MM.1S (cell line): ENCODE data around the gene ZFPL1.
A peak's percentile ranks its signal among the peaks of the same experiment; 100 is the strongest.

Source experiments
- CTCF ChIP-seq: fragments of 300-600 bp; sonication (generic); IDR thresholded peaks from 2 replicates; pipeline ENCODE4 v1.5.1; 2016; ENCODE audit warnings: antibody characterized with exemption, low read length, mixed read lengths
- EZH2 ChIP-seq: fragments of 300-600 bp; sonication (generic); optimal IDR thresholded peaks from 2 replicates; pipeline ENCODE3; 2017; ENCODE audit warnings: low read depth, mild to moderate bottlenecking, antibody characterized with exemption, low read length, mixed read lengths
- EZH2phosphoT487 ChIP-seq: fragments of 300-600 bp; sonication (generic); IDR thresholded peaks from 2 replicates; pipeline ENCODE4 v1.6.1; 2018; ENCODE audit warnings: antibody characterized with exemption, low read length

DNA sequence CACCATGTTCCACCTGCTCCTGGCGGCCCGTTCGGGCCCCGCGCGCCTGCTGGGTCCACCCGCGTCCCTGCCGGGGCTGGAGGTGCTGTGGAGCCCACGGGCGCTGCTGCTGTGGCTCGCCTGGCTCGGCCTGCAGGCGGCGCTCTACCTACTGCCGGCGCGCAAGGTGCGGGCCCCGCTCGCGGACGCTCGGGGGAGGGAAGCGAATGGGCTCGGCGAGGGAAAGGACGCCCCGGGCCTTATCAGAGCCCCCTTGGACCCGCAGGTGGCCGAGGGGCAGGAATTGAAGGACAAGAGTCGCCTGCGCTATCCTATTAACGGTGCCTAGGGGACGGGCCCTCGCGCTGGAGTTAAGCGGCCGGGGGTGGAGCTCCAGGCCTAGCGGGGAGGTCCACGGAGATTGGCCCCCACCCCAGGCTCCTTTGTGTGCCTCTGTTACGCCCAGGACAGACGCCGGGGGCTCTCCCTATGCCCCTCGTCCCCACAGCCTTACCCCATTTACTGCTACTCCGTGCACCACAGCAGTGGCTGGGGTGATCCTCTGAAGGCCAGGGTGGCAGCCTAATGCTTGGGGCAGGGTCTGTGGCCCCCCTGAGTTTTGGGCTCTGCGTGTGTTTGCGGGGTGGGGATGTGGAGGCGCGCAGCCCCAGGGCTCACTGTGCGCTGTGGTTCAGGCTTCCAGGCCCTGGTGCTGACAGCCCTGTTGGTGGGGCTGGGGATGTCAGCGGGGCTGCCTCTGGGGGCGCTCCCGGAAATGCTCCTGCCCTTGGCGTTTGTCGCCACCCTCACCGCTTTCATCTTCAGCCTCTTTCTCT is 28.7 kb downstream of the ZFPL1 start:
- TF ChIP-seq CTCF: peak; percentile 92
- TF ChIP-seq EZH2: no peak
- no peak for TF ChIP-seq EZH2phosphoT487
